Endothelial cell of umbilical vein (primary cell): ENCODE results near the gene CUL9. TPM values are rescaled to one million over a fixed set of nuclear protein-coding genes. Genes with fewer than 3 reads are reported as not detected.

Source experiments
- BruUV-seq: library from RNA; stranded (reverse); fragments of 400-500 nt; replicated peaks from 2 replicates; lab custom pipeline; 2021; lab: Mats Ljungman, UMichigan
- CTCF ChIA-PET: fragments of 300-600, 350-600 bp; sonication (Branson Sonifier 250); formaldehyde crosslinking; loops from one replicate; lab custom pipeline; 2021; ENCODE audit warnings: antibody characterized with exemption, inconsistent platforms; lab: Charles Lee
- POLR2A ChIA-PET: fragments of 300-600, 350-600 bp; sonication (Branson Sonifier 250); formaldehyde crosslinking; loops from one replicate; lab custom pipeline; 2021; ENCODE audit warnings: antibody characterized with exemption, inconsistent platforms; lab: Charles Lee
- DNase-seq: peaks from one replicate; pipeline ENCODE4 v3.0.0-alpha.2; 2011; ENCODE audit warnings: low read depth, low spot score
- FAIRE-seq: peaks from 2 replicates; lab custom pipeline; 2011; peaks lifted over from hg19 to GRCh38; lab: Jason Lieb, UNC
- H2AFZ ChIP-seq: 2 replicates; pipeline ENCODE4 v1.6.0; 2012; ENCODE audit warnings: low read depth, low read length, control low read depth, inconsistent platforms
- H3K27ac ChIP-seq: 2 replicates; pipeline ENCODE4 v1.5.1; 2011; ENCODE audit warnings: low read depth, mild to moderate bottlenecking, control low read depth, low read length, moderate library complexity; ENCODE audit not compliant: insufficient read depth
- H3K27me3 ChIP-seq, 2 experiments: 2 replicates each; pipeline versions ENCODE4 v1.6.0 to v1.6.1; 2011; ENCODE audit warnings: low read length in 2 of 2, mixed read lengths in 1 of 2; ENCODE audit not compliant: control insufficient read depth in 2 of 2, insufficient read depth in 2 of 2
- H3K36me3 ChIP-seq, 2 experiments: 2 replicates in 1 of 2; 3 replicates in 1 of 2; pipeline ENCODE4 v1.5.1; 2011; ENCODE audit warnings: low read length in 2 of 2, mild to moderate bottlenecking in 1 of 2, moderate library complexity in 1 of 2; ENCODE audit not compliant: control insufficient read depth in 2 of 2, insufficient read depth in 2 of 2; ENCODE audit errors: extremely low read depth in 1 of 2
- H3K4me1 ChIP-seq: 3 replicates; pipeline ENCODE4 v1.5.1; 2011; ENCODE audit warnings: mild to moderate bottlenecking, low read length; ENCODE audit not compliant: control insufficient read depth, insufficient read depth; ENCODE audit errors: extremely low read depth
- H3K4me2 ChIP-seq: 2 replicates; pipeline ENCODE4 v1.6.1; 2011; ENCODE audit warnings: low read length, control low read depth, mixed read lengths; ENCODE audit not compliant: insufficient read depth
- H3K4me3 ChIP-seq, 3 experiments: fragments of 200-600 bp in 1 of 3; sonication (generic), shearing (Covaris generic) in 1 of 3; replicated peaks in 1 of 3; 2 replicates each; pipeline ENCODE4 v1.5.1; 2011 to 2016; ENCODE audit warnings: control low read depth in 3 of 3, low read length in 3 of 3, mild to moderate bottlenecking in 2 of 3, inconsistent platforms in 1 of 3, low read depth in 1 of 3, moderate library complexity in 1 of 3; ENCODE audit not compliant: insufficient read depth in 1 of 3
- H3K79me2 ChIP-seq: 2 replicates; pipeline ENCODE4 v1.6.0; 2012; ENCODE audit warnings: low read length, inconsistent platforms; ENCODE audit not compliant: control insufficient read depth, insufficient read depth
- H3K9ac ChIP-seq: replicated peaks from 2 replicates; pipeline ENCODE3; 2011; ENCODE audit warnings: low read length, control low read depth; ENCODE audit not compliant: insufficient read depth; ENCODE audit errors: extremely low read depth
- H3K9me1 ChIP-seq: replicated peaks from 3 replicates; pipeline ENCODE4 v1.6.0; 2011; ENCODE audit warnings: mild to moderate bottlenecking, low read length; ENCODE audit not compliant: control insufficient read depth, insufficient read depth; ENCODE audit errors: extremely low read depth
- H3K9me3 ChIP-seq: replicated peaks from 2 replicates; pipeline ENCODE4 v1.5.1; 2012; ENCODE audit warnings: low read length, inconsistent platforms; ENCODE audit not compliant: control insufficient read depth, insufficient read depth
- H4K20me1 ChIP-seq: replicated peaks from 2 replicates; pipeline ENCODE3; 2011; ENCODE audit warnings: mild to moderate bottlenecking, low read length; ENCODE audit not compliant: control insufficient read depth, insufficient read depth; ENCODE audit errors: extremely low read depth
- CTCF ChIP-seq, 2 donors: IDR thresholded peaks; 1 replicate in 1 of 2; 2 replicates in 1 of 2; pipeline ENCODE4 v1.5.1; 2011; ENCODE audit warnings: low read length in 2 of 2, mild to moderate bottlenecking in 2 of 2, moderate library complexity in 2 of 2, control low read depth in 1 of 2, inconsistent platforms in 1 of 2, low read depth in 1 of 2; ENCODE audit not compliant: insufficient read depth in 1 of 2; ENCODE audit errors: extremely low read depth in 1 of 2
- EZH2 ChIP-seq: IDR thresholded peaks from 2 replicates; pipeline ENCODE4 v1.6.1; 2012; ENCODE audit warnings: borderline replicate concordance, low read depth, mild to moderate bottlenecking, moderate library complexity, low read length, inconsistent platforms; ENCODE audit not compliant: severe bottlenecking
- FOS ChIP-seq: IDR thresholded peaks from 2 replicates; pipeline ENCODE4 v1.6.1; 2011; ENCODE audit warnings: mild to moderate bottlenecking, low read length, moderate library complexity, borderline replicate concordance; ENCODE audit not compliant: insufficient read depth
- GATA2 ChIP-seq: IDR thresholded peaks from 2 replicates; pipeline ENCODE4 v1.7.0; 2011; ENCODE audit warnings: low read depth, mild to moderate bottlenecking, moderate library complexity, mixed read lengths, low read length; ENCODE audit not compliant: insufficient read length, insufficient read depth
- JUN ChIP-seq: IDR thresholded peaks from 2 replicates; pipeline ENCODE4 v1.6.1; 2011; ENCODE audit warnings: borderline replicate concordance, low read depth; ENCODE audit not compliant: insufficient read length, insufficient read depth
- MAX ChIP-seq: IDR thresholded peaks from 2 replicates; pipeline ENCODE4 v1.6.1; 2011; ENCODE audit not compliant: insufficient read depth, insufficient read length
- MYC ChIP-seq: IDR thresholded peaks from one replicate; pipeline ENCODE4 v1.6.1; 2011; ENCODE audit warnings: mild to moderate bottlenecking, low read depth, low read length
- POLR2A ChIP-seq: IDR thresholded peaks from 2 replicates; pipeline ENCODE4 v1.6.1; 2012; ENCODE audit warnings: low read depth, mild to moderate bottlenecking, control low read depth, low read length
- POLR2AphosphoS5 ChIP-seq: IDR thresholded peaks from 2 replicates; pipeline ENCODE4 v1.6.1; 2012; ENCODE audit warnings: low read depth, mild to moderate bottlenecking, control low read depth, low read length, moderate library complexity; ENCODE audit not compliant: insufficient read depth
- dilution Hi-C: fragments of 300-500 bp; cut with MboI; formaldehyde crosslinking; loops from one replicate; pipeline ENCODE4 v1.15.0; 2019; ENCODE audit warnings: low sequenced_read_pairs; ENCODE audit not compliant: extremely low pct_ligation_motif_present
- intact Hi-C: fragments of 100-400 bp; cut with micrococcal nuclease; formaldehyde crosslinking; loops from one replicate; pipeline ENCODE4 v1.10.0; 2022
- polyA plus RNA-seq, 4 experiments: library from polyadenylated mRNA; depleted of rRNA in 3 of 4; stranded (reverse) in 3 of 4; unstranded in 1 of 4; fragments of >200 nt; gene quantifications; 2 replicates each; pipeline versions ENCODE4 v1.2.1 to v1.2.3, GENCODE V29; 2011 to 2012; ENCODE audit warnings: missing spikeins in 1 of 4
- total RNA-seq: library from RNA; stranded (reverse); gene quantifications from 2 replicates; pipeline ENCODE4 v1.2.3, GENCODE V29; 2021

Gene CUL9
- total and polyA plus RNA-seq, 2 donors (not counting 3 experiments of a cell fraction or from before 2014, with no cell fraction given), result 38.7 to 46.0 TPM

GRCh38 chr6:43262000-43262779 lies 80.2 kb downstream of the CUL9 start:
- TF ChIP-seq POLR2A (no peak), GATA2 (no peak), CTCF (IDR thresholded peaks at IDR 0.05; ENCODE audit: extremely low read depth in 1 of 2, insufficient read depth in 1 of 2, low read depth in 1 of 2, low read length in 2 of 2) (no peak), EZH2 (no peak), POLR2AphosphoS5 (no peak), JUN (no peak), FOS (no peak), MYC (no peak), MAX (no peak)

More at GRCh38 chr6:43262000-43262779, 80.2 kb downstream of the CUL9 start:
- dilution Hi-C loops, result no loop called here
- no peaks in the 10 kb centered on the region for H3K36me3 ChIP-seq
- no peak overlapping the region for H3K9ac ChIP-seq
- no peaks in the 10 kb centered on the region for H3K79me2 ChIP-seq
- no peaks in the 10 kb centered on the region for H3K27me3 ChIP-seq
- ChIA-PET CTCF (interaction anchor here (1.2 to 4.0 kb wide), 9 partner anchors 11 to 255 kb away, joined by 4 to 49 read pairs (median 8); partner anchors contain the start of genes DNPH1 and LRRC73), POLR2A (no interaction called here)
- no TSS peak for BruUV-seq
- H3K9me1 ChIP-seq, result no peaks in the 10 kb centered on the region
- FAIRE-seq (no peak), DNase-seq (no peak)
- no peak overlapping the region for H3K4me3 ChIP-seq
- H3K9me3 ChIP-seq, result no peaks in the 10 kb centered on the region
- no peaks in the 10 kb centered on the region for H4K20me1 ChIP-seq
- H3K4me2 ChIP-seq, result no peak overlapping the region
- no peak overlapping the region for H2AFZ ChIP-seq
- no peaks in the 10 kb centered on the region for H3K4me1 ChIP-seq
- intact Hi-C loops, result no loop called here
- H3K27ac ChIP-seq, result no peak overlapping the region
